Ovary (tissue), 3 donors: ENCODE data around the gene COL9A3.

Experiments used
- EP300 ChIP-seq: sonication (generic); formaldehyde crosslinking; IDR thresholded peaks from one replicate; pipeline ENCODE4 v1.6.1; 2017; ENCODE audit warnings: antibody characterized with exemption
- POLR2A ChIP-seq: fragments of 450-650 bp; IDR thresholded peaks from one replicate; pipeline ENCODE4 v1.6.1; 2017; ENCODE audit warnings: antibody characterized with exemption, mild to moderate bottlenecking, moderate library complexity
- TF ChIP-seq, protein P1 (sequence below), 3 donors: fragments of 450-650 bp in 2 of 3; fragments of 200-600 bp in 1 of 3; IDR thresholded peaks; one replicate each; pipeline versions ENCODE4 v1.5.1 to v1.8.0; 2016 to 2022; ENCODE audit warnings: antibody characterized with exemption in 3 of 3, mild to moderate bottlenecking in 1 of 3
- donor health status: DM: no; HTN: no; CAD: no.

DNA sequence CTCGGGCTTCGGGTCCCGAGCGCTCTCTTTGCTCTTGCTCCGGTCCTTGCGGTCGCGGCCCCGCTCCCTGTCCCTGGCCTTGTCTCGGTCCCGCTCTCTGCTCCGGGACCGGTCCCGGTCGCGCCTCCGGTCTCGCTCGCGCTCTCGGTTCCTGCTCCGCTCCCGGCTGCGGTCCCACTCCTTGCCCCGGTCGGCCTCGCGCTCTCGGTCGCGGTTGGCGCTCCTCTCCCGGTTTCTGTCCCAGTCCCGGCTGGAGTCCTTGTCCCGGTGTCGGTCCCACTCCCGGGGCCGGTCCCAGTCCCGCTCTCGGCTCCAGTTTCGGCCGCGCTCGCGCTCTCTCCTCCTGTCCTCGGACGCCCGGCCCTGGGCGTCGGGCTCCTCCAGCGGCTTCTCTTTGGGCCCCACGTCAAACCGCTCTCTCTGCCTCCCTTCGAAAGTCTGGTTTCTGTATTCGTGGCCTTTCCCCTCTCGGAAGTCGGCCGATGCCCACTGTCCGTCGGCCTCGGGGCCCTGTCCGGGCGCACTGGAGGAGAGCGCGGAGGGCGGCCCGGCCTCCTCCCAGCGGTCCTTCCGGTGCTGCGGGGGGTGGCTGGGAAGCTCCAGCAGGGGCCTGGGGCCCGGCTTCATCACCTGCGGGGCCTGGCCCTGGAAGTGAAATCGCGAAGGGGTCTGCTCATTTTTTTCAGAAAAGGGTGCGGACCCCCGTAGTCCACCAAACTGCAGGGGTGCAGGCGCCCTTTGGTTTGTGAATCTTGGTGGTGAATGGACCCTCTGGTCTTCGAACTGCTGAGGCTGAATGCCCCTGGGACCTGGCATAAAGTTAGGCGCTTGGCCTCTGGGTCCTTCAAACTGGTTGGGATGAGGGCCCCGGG is 62.7 kb downstream of the COL9A3 start:
- no peak for TF ChIP-seq EP300
- TF ChIP-seq, protein P1, sequence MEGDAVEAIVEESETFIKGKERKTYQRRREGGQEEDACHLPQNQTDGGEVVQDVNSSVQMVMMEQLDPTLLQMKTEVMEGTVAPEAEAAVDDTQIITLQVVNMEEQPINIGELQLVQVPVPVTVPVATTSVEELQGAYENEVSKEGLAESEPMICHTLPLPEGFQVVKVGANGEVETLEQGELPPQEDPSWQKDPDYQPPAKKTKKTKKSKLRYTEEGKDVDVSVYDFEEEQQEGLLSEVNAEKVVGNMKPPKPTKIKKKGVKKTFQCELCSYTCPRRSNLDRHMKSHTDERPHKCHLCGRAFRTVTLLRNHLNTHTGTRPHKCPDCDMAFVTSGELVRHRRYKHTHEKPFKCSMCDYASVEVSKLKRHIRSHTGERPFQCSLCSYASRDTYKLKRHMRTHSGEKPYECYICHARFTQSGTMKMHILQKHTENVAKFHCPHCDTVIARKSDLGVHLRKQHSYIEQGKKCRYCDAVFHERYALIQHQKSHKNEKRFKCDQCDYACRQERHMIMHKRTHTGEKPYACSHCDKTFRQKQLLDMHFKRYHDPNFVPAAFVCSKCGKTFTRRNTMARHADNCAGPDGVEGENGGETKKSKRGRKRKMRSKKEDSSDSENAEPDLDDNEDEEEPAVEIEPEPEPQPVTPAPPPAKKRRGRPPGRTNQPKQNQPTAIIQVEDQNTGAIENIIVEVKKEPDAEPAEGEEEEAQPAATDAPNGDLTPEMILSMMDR (IDR thresholded peaks at IDR 0.05): no peak
- no peak for TF ChIP-seq POLR2A
